OCI-LY7 (cell line): ENCODE measurements around the gene CIC. TPM values are rescaled to one million over a fixed set of nuclear protein-coding genes. Genes with fewer than 3 reads are reported as not detected.
"Not testable (repeated sequence)": the region's sequence is repeated elsewhere in the genome, so short reads cannot be mapped to it uniquely, and the experiment has no call there.

Experiments used
- BruUV-seq: library from RNA; stranded (reverse); fragments of 400-500 nt; replicated peaks from 2 replicates; lab custom pipeline; 2021; lab: Mats Ljungman, UMichigan
- CTCF ChIA-PET: fragments of 300-600 bp; sonication (Branson Sonifier 250); formaldehyde crosslinking; loops from one replicate; lab custom pipeline; 2022; ENCODE audit warnings: antibody characterized with exemption; ENCODE audit not compliant: unreplicated experiment; lab: Charles Lee
- POLR2A ChIA-PET: fragments of 300-600 bp; sonication (Branson Sonifier 250); formaldehyde crosslinking; loops from one replicate; lab custom pipeline; 2022; ENCODE audit warnings: antibody characterized with exemption; lab: Charles Lee
- DNase-seq: peaks from one replicate; pipeline ENCODE4 v3.0.0-alpha.2; 2015; ENCODE audit warnings: low spot score
- H2AFZ ChIP-seq: fragments of 200-600 bp; sonication (generic), shearing (Covaris generic); 2 replicates; pipeline ENCODE4 v1.6.1; 2014; ENCODE audit warnings: mild to moderate bottlenecking, antibody characterized with exemption, low read length, moderate library complexity
- H3K27ac ChIP-seq: fragments of 200-600 bp; sonication (generic); 2 replicates; pipeline ENCODE4 v1.5.1; 2014; ENCODE audit warnings: mixed run types, low read depth, mild to moderate bottlenecking, moderate library complexity, low read length, inconsistent platforms; ENCODE audit not compliant: poor library complexity, severe bottlenecking
- H3K36me3 ChIP-seq: fragments of 200-600 bp; sonication (generic); 2 replicates; pipeline ENCODE4 v1.6.1; 2014; ENCODE audit warnings: mild to moderate bottlenecking, antibody characterized with exemption, low read length, moderate library complexity, mixed read lengths; ENCODE audit not compliant: insufficient read depth
- H3K4me1 ChIP-seq: fragments of 200-600 bp; sonication (generic); 2 replicates; pipeline ENCODE4 v1.5.1; 2014; ENCODE audit warnings: mild to moderate bottlenecking, low read length; ENCODE audit not compliant: insufficient read depth, poor library complexity, severe bottlenecking
- H3K4me2 ChIP-seq: fragments of 200-600 bp; sonication (generic); 2 replicates; pipeline ENCODE4 v1.6.1; 2014; ENCODE audit warnings: mild to moderate bottlenecking, low read length
- H3K4me3 ChIP-seq: fragments of 200-600 bp; sonication (generic); 2 replicates; pipeline ENCODE4 v1.5.1; 2014; ENCODE audit warnings: mild to moderate bottlenecking, low read depth, low read length; ENCODE audit not compliant: poor library complexity, severe bottlenecking
- H3K79me2 ChIP-seq: fragments of 200-600 bp; sonication (generic); 2 replicates; pipeline ENCODE4 v1.6.1; 2016; ENCODE audit warnings: low read depth, mild to moderate bottlenecking, low read length, moderate library complexity, mixed read lengths; ENCODE audit not compliant: insufficient read depth
- H3K9me2 ChIP-seq: fragments of 200-600 bp; sonication (generic); 2 replicates; pipeline ENCODE4 v1.6.1; 2016; ENCODE audit warnings: mild to moderate bottlenecking, low read length, mixed read lengths; ENCODE audit not compliant: insufficient read depth
- H3K9me3 ChIP-seq: fragments of 200-600 bp; sonication (generic); 2 replicates; pipeline ENCODE4 v1.6.1; 2014; ENCODE audit warnings: mild to moderate bottlenecking, mixed run types, low read length, mixed read lengths
- H4K20me1 ChIP-seq: fragments of 200-600 bp; sonication (generic); 2 replicates; pipeline ENCODE4 v1.6.1; 2014; ENCODE audit warnings: mild to moderate bottlenecking, antibody characterized with exemption, low read length, moderate library complexity, mixed read lengths; ENCODE audit not compliant: insufficient read depth
- CTCF ChIP-seq: fragments of 200-600 bp; sonication (generic); conservative IDR thresholded peaks from 2 replicates; pipeline ENCODE4 v1.5.1; 2014; ENCODE audit warnings: mild to moderate bottlenecking, antibody characterized with exemption, low read length, moderate library complexity, mixed read lengths
- EZH2phosphoT487 ChIP-seq: fragments of 200-600 bp; sonication (generic); IDR thresholded peaks from 2 replicates; pipeline ENCODE4 v1.6.1; 2018; ENCODE audit warnings: low read depth, borderline replicate concordance, mild to moderate bottlenecking, mixed run types, antibody characterized with exemption, low read length, moderate library complexity, mixed read lengths
- intact Hi-C: fragments of 100-400 bp; cut with micrococcal nuclease; formaldehyde crosslinking; loops from one replicate; pipeline ENCODE4 v1.10.0; 2022; ENCODE audit not compliant: unreplicated experiment
- total RNA-seq, 2 experiments: library from RNA; depleted of rRNA in 1 of 2; stranded (reverse); fragments of >200 nt in 1 of 2; shearing (Covaris generic) in 1 of 2; gene quantifications; 2 replicates each; pipeline ENCODE4 v1.2.3, GENCODE V29; 2014 to 2022

Gene CIC
- total RNA-seq, 2 experiments from 2014 or later: 26.8 to 48.2 TPM

GRCh38 chr19:42254850-42255765 lies 13.9 kb upstream of the CIC start, which contains the start of gene ERF:
Gene ERF (minus strand): TSS chr19:42255128. CDS start chr19:42254999, 129 bp downstream.
- Histone ChIP-seq H3K9me3 (no peaks in the 10 kb centered on the region), H2AFZ (peak within 1 kb of the TSS; percentile 58; the same call in 1 of the 2 replicates), H3K4me2 (peak within 1 kb of the TSS; percentile 96), H3K4me3 (peak within 1 kb of the TSS; percentile 99), H3K9me2 (no peaks in the 10 kb centered on the region), H4K20me1 (no peaks in the 10 kb centered on the region; the same call in 1 of the 2 replicates), H3K27ac (peak within 1 kb of the TSS; percentile 77), H3K4me1 (peaks cover 25% of the 10 kb centered on the region), H3K79me2 (peaks cover 28% of the 10 kb centered on the region; the same call in 1 of the 2 replicates), H3K36me3 (peaks cover 4% of the 10 kb centered on the region)
- DNase-seq: peak; percentile 92
- intact Hi-C loops: no loop called here
- no TSS peak for BruUV-seq
- TF ChIP-seq EZH2phosphoT487: no peak
- no peak for TF ChIP-seq CTCF
- POLR2A ChIA-PET: interaction anchor here (1.4 kb wide), 1 partner anchor 24 kb away, joined by 3 read pairs; no protein-coding TSS in a partner anchor
- CTCF ChIA-PET: no interaction called here

- Histone ChIP-seq H2AFZ (peak overlapping the region; percentile 58; the same call in 1 of the 2 replicates), H3K27ac (no peak overlapping the region), H3K4me1 (peaks cover 25% of the 10 kb centered on the region), H3K4me2 (peak overlapping the region; percentile 96), H3K4me3 (peak overlapping the region; percentile 99), H3K9me3 (no peaks in the 10 kb centered on the region), H3K9me2 (no peaks in the 10 kb centered on the region), H3K36me3 (no peaks in the 10 kb centered on the region), H4K20me1 (no peaks in the 10 kb centered on the region; the same call in 1 of the 2 replicates), H3K79me2 (peaks cover 28% of the 10 kb centered on the region; the same call in 1 of the 2 replicates)
- TF ChIP-seq EZH2phosphoT487 (no peak), CTCF (no peak)
- ChIA-PET POLR2A (interaction anchor here (1.4 kb wide), 1 partner anchor 24 kb away, joined by 3 read pairs; no protein-coding TSS in a partner anchor), CTCF (no interaction called here)
- intact Hi-C loops: no loop called here
- DNase-seq: no peak
- no TSS peak for BruUV-seq
Observed at GRCh38 chr19:42255766-42256745, 13.0 kb upstream of the CIC start.

GRCh38 chr19:42257842-42258241 lies 11.2 kb upstream of the CIC start:
- H3K9me2 ChIP-seq, H3K36me3 ChIP-seq, H3K4me3 ChIP-seq, DNase-seq, H3K27ac ChIP-seq, H2AFZ ChIP-seq, intact Hi-C loops, H3K4me1 ChIP-seq, CTCF ChIA-PET, H4K20me1 ChIP-seq, H3K9me3 ChIP-seq, H3K4me2 ChIP-seq, BruUV-seq: not testable (repeated sequence)
- POLR2A ChIA-PET: interaction anchor here (0.6 to 0.7 kb wide), 3 partner anchors 13 to 526 kb away, joined by 3 to 4 read pairs (median 3); no protein-coding TSS in a partner anchor
- peaks cover 16% of the 10 kb centered on the region; the same call in 1 of the 2 replicates for H3K79me2 ChIP-seq
